Astrocyte (in vitro differentiated cells and primary cell): Measurements from ENCODE around the gene RPL35.

Experiments used
- EZH2 ChIP-seq: IDR thresholded peaks from 2 replicates; pipeline ENCODE4 v1.6.1; 2012; ENCODE audit warnings: mild to moderate bottlenecking, low read length, inconsistent platforms; ENCODE audit not compliant: insufficient read depth
- TF ChIP-seq, protein P1 (sequence below): IDR thresholded peaks from 2 replicates; pipeline ENCODE4 v1.5.1; 2011; ENCODE audit warnings: low read depth, mild to moderate bottlenecking, inconsistent platforms, low read length, moderate library complexity; ENCODE audit not compliant: insufficient read depth

DNA sequence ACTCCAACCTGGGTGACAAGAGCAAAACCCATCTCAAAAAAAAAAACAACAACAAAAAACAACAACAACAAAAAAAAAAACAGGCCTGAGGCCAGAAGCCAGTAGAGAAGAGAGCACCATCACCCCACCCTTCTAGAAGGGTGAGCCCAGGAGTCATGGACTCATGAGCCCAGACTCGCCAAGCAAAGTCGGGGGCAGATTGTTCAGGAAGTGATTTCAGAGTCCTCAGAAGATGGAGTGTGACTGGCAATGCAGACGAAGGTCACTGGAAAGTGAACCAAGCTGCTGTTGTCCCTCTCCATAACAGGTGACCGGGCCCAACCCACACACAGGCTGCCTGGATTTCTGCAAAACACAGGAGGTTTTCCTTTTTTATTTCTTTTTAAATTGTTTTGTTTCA, 17.5 kb downstream of the RPL35 start:
- no peak for TF ChIP-seq EZH2
- TF ChIP-seq, protein P1, sequence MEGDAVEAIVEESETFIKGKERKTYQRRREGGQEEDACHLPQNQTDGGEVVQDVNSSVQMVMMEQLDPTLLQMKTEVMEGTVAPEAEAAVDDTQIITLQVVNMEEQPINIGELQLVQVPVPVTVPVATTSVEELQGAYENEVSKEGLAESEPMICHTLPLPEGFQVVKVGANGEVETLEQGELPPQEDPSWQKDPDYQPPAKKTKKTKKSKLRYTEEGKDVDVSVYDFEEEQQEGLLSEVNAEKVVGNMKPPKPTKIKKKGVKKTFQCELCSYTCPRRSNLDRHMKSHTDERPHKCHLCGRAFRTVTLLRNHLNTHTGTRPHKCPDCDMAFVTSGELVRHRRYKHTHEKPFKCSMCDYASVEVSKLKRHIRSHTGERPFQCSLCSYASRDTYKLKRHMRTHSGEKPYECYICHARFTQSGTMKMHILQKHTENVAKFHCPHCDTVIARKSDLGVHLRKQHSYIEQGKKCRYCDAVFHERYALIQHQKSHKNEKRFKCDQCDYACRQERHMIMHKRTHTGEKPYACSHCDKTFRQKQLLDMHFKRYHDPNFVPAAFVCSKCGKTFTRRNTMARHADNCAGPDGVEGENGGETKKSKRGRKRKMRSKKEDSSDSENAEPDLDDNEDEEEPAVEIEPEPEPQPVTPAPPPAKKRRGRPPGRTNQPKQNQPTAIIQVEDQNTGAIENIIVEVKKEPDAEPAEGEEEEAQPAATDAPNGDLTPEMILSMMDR = no peak
